Stimulated activated CD8-positive, alpha-beta memory T cell treated with anti-CD3 and anti-CD28 coated beads, Interleukin-15, amount 100 ng/mL, for 24 hours (primary cell): Measurements from ENCODE around the gene TUBGCP2.

Experiments
- DNase-seq: peaks from one replicate; pipeline ENCODE4 v3.0.0-alpha.2; 2020; ENCODE audit warnings: low read depth

The TUBGCP2 gene

DNA sequence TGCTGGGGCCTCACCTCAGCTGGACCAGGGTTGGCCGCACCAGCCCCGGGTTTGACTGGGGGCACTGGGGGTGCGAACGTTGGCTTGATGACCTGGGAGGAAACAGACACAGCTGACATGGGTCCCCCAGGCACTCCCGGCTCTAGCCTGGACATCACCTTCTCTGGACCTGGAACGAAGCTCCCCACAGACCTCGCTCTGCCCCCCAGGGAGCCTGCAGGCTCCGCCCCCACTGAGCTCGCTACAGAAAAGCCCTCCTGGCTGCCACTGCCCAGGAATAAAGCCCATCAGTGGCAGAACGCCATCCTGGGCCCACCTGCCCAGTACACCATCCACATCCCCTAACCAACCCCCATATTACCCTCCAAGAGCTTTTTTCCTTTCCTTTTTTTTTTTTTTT lies 45.0 kb downstream of the TUBGCP2 start:
- no peak for DNase-seq

DNA sequence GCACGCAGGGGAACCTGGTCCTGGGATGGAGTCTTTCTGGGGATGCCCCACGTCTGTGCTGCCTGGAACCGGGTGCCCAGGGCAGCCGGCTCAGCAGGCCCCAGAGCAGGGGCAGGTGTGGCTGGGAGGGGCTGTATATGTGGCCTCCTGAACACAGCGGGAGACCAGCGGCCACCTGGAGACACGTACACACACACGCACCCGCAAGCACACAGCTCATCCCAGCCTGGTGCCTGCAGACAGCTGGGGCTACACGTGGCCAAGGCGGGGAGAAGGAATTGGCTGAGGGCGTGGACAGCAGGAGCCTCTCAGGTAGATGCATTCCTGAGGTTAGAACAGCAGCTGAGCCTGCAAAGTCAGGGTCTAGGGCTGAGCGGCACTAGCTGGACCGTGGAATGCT lies 46.0 kb downstream of the TUBGCP2 start:
- no peak for DNase-seq

DNA sequence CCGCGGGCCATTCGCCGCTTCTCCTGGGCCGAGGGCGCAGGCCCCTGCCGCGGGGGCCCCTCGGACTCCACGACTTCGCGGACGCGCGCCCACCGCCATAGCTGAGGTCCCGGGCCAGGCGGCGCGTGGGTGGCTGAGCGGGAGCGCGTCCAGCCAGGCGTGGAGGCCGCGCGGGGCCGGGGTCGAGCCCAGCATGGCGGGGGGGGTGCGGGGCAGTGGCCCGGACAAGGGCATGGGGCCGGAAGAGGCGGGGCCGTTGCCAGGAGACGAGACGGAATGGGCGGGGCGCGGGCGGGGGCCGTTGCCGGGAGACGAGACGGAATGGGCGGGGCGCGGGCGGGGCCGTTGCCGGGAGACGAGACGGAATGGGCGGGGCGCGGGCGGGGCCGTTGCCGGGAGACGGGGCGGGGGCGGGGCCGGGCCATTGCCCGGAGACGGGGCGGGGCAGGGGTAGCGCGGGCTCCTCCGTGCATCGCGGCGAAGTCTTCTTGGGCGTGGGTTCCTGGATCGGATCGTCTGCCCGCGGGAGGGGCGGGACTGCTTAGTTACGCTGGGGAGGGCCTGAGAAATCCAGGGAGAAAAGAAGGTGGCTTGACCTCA lies 46.8 kb downstream of the TUBGCP2 start:
- peak; percentile 69 for DNase-seq

DNA sequence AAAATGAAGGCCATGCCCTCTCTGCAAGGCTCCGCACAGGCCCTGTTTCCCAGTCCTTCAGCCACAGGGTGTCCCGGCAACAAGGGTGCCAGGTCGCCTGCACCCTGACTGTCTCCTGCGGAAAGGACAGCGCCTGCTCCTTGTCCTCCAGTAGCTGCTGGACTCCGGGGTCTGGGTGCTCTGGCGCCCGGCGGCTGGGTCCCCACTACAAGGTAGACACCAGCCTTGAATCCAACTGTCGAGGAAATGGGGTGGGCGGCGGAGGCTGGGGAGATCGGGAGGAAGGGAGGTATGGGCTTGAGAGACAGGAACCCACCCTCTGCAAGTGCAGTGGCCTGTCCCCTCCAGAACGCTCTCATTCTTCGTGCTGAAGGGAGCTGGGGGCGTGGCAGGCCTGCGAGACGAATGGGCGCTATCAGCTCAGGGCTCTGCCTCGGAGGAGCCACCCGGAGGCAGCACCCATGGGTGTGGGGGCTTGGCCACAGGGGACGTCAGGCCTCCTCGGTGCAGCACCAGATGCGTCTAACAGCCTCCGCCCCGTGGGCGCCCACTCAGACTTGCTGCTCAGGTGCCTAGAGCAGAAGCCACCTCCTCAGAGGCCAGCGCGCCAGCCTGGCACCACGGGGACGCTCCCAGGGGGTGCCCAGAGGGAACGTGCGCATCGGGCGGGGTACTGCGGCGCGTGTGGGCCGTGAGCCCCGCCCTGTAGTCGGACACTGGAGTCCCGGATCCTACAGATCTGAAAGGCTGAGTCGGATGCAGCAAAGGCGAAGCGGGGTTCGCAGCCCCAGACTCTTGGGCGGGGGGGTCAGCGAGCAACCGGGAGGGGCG lies 47.6 kb downstream of the TUBGCP2 start:
- DNase-seq, result no peak

DNA sequence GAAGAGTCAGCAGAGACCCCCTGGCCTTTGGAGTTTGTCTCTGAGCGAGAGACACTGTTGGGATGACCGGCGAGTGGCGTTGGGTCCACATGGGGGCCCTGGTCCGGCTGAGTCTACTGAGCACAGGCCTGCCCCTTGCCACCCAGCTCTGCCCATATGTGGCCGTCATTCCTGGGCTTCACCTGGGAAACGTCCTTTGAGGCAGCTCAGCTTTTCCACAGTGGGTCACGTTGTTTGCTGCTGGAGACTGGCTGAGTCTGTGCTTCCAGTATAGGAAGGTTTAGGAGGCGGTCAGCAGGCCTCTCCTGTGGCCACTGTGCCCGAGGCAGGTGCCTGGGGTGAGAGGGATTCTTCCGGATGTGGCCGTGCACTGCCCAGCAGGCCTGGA lies 49.1 kb downstream of the TUBGCP2 start:
- no peak for DNase-seq

DNA sequence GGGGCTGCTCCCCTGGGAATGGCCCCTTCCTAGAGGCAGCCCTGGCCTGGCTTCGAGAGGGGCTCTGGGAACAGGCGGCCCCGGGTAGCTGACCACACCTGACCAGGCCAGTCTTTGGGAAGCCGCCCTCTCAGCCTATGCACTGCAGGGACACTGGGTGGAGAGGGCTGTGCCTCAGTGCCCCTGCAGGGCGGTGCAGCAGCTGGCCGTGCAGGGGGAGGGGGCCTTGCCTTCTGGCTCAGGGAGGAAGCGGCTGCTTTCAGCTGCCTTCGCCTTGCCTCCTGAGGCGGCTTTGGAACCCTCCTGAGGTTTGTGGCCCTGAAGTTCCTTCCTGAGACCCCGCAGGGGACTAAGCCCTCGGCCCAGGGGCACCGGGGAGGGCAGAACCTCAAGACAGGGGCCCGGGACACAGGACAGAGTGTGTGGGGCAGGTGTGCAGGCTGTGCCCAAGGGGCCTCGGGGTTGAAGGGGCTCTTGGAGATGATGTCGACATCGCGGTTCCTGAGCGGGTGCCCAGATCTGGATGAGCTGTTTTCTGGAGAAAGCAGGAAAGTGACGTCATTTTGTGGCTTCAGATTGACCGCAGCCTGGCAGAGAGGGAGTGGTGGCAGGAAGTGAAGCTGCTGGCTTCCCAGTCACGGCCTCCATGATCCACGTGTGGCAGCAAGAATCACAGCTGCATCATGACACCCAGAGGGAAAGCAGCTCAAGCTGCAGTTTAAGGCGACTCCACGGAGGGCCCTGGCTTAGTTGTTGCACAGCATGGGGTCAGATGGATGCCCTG lies 49.7 kb downstream of the TUBGCP2 start:
- peak; percentile 55 for DNase-seq

DNA sequence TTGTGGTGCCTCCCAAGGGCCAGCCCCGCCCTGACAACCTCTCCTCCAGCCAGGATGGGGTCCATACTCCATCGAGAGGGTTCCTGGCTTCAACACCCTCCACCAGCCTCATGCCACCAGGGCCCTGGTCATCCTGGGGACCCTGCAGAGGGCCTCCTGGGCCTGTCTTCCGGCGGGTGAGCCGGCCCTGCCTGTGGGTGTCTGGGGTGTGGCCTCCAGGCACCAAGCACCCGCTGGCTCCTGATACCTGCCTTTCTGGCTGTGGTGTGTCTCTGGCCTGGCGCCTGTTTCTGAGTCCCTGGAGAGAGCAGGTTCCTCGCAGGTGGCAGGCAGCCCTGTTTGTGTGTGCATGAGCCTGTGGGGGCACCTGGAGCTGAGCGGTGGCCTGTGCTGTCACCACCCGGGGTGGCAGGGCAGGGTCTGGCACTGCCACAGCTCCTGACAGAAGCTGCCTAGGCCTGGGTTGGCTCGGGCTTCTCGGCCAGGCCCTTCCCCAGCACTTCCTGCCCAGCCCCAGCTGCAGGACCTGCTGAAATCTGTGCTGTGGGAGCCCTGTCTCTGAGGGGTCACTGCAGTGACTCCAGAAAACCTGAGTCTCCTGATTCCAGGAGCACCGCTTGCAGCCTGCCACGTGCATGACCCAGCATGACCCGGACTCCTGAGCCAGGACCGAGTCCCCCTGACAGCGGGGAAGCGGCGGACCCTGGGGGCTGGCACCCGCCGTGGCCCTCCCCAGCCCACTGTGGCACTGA lies 50.4 kb downstream of the TUBGCP2 start:
- no peak for DNase-seq

DNA sequence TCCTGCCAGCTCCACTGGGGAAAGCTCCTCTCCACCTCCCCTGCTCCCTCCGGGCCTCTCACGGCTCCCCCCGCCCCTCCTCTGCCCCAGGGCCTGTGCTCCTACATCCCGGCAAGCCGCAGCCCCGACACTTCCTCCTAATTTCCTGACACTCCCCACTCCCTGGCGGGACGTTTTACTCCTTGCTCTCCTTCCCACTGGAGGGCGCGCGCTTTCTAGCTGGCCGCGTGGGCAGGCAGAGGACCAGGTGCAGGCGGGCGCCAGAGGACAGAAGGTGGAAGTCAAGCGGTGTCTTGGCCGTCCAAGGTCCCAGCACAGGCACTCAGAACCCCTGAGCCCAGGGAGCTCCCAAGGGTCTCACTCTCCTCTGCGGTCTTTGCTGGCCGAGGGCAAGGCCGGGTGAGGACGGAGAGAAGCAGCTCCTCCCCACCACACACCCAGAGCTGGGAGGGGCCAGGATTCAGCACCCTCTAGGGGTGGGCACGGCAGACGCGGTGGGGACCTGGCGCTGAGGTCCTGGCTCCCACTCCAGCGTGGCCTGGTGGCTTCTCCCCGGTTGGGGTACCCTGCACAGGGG lies 51.1 kb downstream of the TUBGCP2 start:
- no peak for DNase-seq

DNA sequence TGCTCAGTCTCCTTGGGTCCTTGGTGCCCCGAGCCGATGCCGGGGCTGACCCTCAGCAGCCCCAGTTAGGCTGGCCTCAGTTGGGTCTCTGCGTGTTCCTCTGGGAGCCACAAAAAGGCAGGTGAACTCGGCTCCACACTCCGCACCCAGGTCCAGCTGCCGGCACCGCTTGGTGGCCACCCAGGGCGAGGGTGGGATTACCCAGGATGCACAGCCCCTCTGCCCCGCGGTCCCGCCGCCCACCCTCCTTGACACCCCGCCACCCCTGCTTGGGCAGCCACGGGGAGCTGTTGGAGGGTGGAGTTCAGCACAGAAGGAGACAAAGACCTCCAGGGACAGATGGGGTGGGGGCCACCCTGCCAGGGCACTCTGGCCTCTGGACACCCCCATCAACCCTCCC lies 53.3 kb downstream of the TUBGCP2 start:
- no peak for DNase-seq

DNA sequence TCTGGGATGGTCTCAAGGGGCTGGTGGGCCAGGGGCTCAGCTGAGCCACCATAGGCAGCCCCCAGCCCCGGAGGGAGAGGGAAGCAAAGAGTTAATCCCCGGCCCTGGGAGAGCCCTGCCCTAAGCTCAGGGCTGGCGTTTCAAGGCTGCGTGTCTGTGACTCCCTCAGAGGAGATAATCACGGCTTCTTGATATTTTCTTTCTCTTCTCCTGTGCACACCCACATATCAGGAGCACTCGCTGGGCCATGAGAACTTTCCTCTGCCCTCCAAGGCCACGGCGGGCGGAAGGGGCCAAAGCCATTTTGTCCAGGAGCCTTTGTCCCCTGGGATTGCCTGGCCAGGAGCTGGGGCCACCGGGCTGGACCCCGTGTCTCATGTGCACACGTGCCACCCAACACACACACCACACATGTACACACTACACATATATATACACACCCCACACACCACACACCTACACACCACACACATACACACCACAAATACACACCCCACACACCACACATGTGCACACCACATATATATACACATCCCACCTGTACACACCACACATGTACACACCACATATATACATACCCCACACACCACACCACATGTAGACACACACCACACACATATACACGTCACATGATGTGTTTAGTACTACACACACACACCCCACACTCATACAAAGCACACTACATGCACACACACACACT lies 54.1 kb downstream of the TUBGCP2 start:
- DNase-seq, result no peak

DNA sequence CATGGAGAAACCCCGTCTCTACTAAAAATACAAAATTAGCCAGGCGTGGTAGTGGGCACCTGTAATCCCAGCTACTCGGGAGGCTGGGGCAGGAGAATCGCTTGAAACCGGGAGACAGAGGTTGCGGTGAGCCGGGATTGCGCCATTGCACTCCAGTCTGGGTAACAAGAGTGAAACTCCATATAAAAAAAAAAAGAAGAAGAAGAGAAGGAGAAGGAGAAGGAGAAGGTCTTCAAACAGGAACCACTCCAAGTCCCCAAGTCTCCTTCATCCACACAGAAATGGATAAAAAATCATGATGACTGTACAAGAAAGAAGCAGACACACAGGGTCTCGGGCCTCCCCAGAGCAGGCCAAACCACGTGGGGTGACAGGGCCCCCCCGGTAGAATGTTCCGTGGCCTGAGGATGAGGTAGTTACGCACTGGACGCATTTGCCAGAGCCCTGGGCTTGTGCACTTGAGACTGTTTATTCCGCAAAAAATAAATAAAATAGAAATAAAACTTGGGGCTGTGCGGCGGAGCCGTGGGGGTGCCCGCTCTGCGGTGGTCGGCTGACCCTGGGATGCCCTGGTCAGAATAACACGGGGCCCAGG lies 55.2 kb downstream of the TUBGCP2 start:
- DNase-seq, result no peak

DNA sequence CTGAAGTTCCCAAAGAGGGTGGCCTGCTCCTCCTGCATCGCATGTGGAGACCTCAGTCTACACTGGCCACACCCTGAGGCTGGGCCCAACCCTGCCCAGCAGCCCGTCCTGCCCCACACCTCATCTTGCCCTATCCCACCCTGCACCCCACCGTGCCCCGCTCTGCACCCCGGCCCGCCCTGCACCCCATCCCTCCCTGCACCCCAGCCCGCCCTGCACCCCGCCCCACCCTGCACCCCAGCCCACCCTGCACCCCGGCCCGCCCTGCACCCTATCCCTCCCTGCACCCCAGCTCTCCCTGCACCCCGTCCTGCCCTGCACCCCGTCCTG lies 56.5 kb downstream of the TUBGCP2 start:
- DNase-seq, result no peak

DNA sequence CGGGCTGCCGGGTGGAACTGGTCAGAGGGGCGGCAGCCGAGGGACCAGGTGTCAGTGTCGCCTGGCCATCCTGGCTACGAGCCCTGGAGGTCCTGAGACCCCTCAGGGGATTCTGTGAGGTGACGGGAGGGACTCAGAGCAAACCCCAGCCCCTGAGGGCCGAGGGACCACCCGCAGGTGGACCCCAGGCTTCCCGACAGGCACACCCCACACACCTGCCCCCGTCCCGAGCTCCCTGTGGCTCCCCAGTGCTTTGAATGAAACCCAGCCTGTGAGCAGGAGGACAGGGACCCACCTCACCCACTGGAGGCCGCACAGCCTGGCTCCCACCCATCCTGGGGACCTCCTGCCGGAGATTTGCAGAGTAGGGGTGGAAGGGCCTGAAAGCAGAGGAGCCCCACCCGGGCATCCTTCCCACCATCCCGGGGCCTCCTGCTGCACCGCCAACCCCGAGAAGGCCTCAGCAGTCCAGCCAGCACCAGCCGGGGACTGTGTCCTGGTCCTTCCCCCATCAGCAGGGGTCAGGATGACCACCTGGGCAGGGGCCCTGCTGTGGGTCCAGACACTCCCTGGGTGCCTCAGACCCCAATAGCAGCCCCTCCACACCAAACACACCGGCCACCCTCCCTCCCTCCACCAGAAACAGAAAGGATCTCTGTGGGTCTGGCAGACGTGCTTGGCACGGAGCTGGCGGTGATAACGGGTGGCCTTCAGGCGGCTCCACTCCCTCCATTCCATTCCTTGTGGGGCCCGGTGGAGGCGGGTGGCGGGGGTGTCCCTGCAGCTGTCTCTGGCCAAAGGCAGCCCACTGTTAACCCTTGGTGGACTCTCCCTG lies 57.1 kb downstream of the TUBGCP2 start:
- no peak for DNase-seq

DNA sequence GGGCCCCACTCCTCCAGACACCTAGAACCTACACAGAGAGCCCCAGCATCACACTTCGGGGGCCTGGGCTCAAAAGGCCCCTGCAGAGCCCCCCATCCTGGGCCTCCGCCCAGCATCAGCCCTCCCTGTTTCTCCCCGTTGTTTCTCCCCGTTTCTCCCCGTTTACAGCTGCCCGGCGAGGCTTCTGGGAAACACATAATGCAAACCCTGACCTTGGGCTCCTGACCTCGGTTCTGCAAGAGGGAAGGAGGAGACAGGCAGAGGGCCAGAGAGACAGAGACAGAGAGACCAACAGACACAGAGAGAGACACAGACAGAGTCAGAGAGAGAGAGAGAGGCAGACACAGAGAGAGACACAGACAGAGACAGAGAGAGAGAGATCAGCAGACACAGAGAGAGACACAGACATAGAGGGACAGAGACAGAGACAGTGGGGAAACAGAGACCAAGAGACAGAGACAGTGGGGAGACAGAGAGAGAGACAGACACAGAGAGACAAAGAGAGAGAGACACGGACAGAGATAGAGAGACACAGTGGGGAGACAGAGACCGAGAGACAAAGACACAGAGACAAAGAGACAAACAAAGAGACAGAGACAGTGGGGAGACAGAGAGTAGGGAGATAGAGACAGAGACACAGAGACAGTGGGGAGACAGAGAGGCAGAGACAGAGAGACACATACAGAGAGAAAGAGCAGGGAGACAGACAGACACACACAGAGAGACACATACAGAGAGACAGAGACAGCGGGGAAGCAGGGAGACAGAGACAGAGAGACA lies 58.5 kb downstream of the TUBGCP2 start:
- DNase-seq, result no peak

DNA sequence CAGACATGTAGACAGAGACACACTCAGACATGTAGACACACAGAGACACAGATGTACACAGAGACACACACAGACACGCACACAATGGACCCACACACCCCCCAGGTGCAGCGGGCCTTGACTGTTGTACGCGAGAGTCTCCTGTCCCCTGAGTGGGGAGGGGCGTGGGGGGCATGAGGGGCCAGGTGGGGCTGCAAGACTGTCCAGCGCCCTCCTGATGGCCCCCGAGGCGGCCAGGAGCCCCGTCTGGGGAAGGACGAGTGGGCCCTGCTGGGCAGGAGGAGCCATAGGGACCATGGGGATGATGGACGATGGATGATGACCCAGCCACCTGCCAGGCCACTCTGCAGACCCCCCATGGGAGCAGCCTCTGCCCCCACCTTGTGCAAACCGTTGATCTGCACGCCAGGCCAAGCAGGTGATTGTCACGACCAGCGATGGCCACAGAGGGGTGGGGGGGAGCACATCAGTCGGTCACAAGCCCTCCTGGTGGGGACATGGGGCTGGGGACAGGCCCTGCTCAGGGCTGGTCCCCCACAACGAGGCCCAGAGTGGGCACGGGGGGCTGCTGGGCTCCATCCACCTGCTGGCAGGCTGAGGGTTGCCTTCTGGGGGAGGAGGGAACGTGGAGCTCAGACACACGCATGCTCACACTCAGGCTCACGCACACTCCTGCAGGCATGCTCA lies 59.4 kb downstream of the TUBGCP2 start:
- no peak for DNase-seq

DNA sequence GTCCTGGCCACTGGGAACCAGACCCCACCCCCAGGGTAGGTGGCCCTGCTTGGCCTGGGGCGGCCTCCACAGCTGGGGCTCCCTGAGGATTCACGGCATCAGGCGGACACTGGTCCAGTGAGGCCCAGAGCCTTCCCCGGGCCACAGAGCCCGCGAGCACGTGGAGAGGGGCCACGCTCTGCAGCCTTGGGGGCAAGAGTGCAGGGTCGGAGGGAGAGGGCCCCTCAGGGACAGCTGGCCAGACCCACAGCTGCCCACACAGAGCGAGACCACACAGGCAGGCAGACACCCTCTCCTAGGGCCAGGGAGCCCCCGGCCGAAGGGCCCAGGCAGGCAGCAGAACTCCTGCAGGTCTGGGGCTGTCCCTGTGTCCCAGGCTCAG lies 60.3 kb downstream of the TUBGCP2 start:
- no peak for DNase-seq

DNA sequence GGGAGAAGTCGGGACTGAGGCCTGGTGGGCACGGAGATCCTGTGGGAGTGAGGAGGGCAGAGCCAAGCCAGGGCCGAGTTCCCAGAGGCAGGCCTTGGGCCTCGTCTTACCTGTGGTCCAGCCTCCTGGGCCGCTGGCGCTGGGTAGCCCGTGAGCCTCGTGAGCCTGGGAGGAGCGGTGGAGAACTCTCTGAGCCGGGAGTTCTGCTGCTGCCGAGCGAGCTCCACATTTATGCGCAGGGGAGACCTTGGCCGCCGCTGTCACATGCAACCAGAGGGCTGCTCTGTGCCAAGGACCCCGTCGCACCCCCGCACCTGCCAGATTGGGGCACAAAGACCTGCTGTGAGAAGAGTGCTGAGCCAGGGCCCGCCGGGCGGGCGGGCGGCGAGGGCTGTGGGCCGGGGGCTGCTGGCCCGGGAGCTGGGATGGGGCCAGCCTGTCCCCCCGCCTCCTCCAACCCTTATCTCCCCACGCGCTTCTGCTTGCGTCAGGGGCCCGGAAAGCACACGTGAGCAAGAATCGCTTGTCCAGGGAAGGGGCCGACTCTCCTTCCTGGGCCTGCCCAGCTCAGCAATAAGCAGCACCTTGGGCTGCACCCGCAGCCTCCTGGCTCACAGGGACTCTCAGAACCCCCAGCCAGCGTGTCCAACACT lies 60.9 kb downstream of the TUBGCP2 start:
- DNase-seq, result no peak

DNA sequence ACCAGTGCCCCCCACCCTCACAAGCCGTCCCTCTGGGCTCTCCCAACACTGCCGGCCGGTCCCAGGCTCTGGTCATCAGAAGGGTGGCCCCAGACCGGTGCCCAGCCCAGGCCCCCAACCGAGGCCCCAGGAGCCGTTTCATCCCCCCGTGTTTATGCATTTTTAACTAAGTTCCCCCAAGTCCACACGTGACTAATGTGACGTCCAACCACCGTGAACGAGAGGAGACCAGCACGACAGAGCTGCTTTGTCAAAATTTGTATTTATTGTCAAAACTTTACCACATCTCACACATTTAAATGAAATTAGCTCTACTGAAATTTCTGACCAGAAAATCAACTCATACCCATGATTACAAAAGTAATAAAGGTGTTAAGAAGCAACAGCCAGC lies 62.4 kb downstream of the TUBGCP2 start:
- no peak for DNase-seq
